ENCODE data around the gene LHFPL3. TPM values are rescaled to one million over a fixed set of nuclear protein-coding genes. Genes with fewer than 3 reads are reported as not detected.
A peak's percentile ranks its signal among the peaks of the same experiment; 100 is the strongest.
"Not testable (repeated sequence)": the region's sequence is repeated elsewhere in the genome, so short reads cannot be mapped to it uniquely, and the experiment has no call there.

The LHFPL3 gene
- total RNA-seq, 6 experiments from 2014 or later: not detected

- no peaks in the 10 kb centered on the region for H3K27me3 ChIP-seq
- no peaks in the 10 kb centered on the region for H3K9me3 ChIP-seq
- ATAC-seq: no peak
- no peak for DNase-seq
- intact Hi-C loops (cut with DNase I): no loop called here
- no peak for TF ChIP-seq CTCF (IDR thresholded peaks at IDR 0.05)
- TF ChIP-seq POLR2A (IDR thresholded peaks at IDR 0.05): no peak
- no peaks in the 10 kb centered on the region for H3K36me3 ChIP-seq
- 78% methylated on average over 2 of the region's 2 CpGs for WGBS (ENCODE audit: insufficient coverage, low coverage, low lambda C conversion rate, missing lambda C conversion rate)
- H3K27ac ChIP-seq: no peak overlapping the region
- H3K4me3 ChIP-seq: no peak overlapping the region
- no peaks in the 10 kb centered on the region for H3K4me1 ChIP-seq
Measured at GRCh38 chr7:104909096-104909495, 580.7 kb downstream of the LHFPL3 start.

- WGBS (ENCODE audit: insufficient coverage, low coverage, low lambda C conversion rate, missing lambda C conversion rate): 67% methylated on average over 1 of the region's 2 CpGs
- Histone ChIP-seq H3K27me3 (no peaks in the 10 kb centered on the region), H3K36me3 (no peaks in the 10 kb centered on the region), H3K4me3 (no peak overlapping the region), H3K27ac (no peak overlapping the region), H3K9me3 (no peaks in the 10 kb centered on the region), H3K4me1 (no peaks in the 10 kb centered on the region)
- DNase-seq (no peak), ATAC-seq (no peak)
- intact Hi-C loops (cut with DNase I): no loop called here
- TF ChIP-seq CTCF (IDR thresholded peaks at IDR 0.05) (no peak), POLR2A (IDR thresholded peaks at IDR 0.05) (no peak)
Measured at GRCh38 chr7:104914421-104914820, 586.0 kb downstream of the LHFPL3 start.

GRCh38 chr7:104921596-104921995, 593.2 kb downstream of the LHFPL3 start:
- Histone ChIP-seq H3K4me3 (no peak overlapping the region), H3K27me3 (no peaks in the 10 kb centered on the region), H3K36me3 (no peaks in the 10 kb centered on the region), H3K27ac (no peak overlapping the region), H3K4me1 (peaks cover 0 to 12% (median 0%) of the 10 kb centered on the region in 4 donors), H3K9me3 (no peaks in the 10 kb centered on the region)
- ATAC-seq: no peak
- intact Hi-C loops (cut with DNase I): no loop called here
- no CpG with 5 or more reads among the region's 2 CpGs for WGBS (ENCODE audit: insufficient coverage, low coverage, low lambda C conversion rate, missing lambda C conversion rate)
- no peak for DNase-seq
- TF ChIP-seq CTCF (IDR thresholded peaks at IDR 0.05): no peak
- no peak for TF ChIP-seq POLR2A (IDR thresholded peaks at IDR 0.05)

GRCh38 chr7:104922182-104923009, 594.0 kb downstream of the LHFPL3 start:
- DNase-seq (no peak), ATAC-seq (peak in 2 of 4 donors; percentile 13 to 37)
- 56% methylated on average over 5 of the region's 5 CpGs for WGBS (ENCODE audit: insufficient coverage, low coverage, low lambda C conversion rate, missing lambda C conversion rate)
- H3K9me3 ChIP-seq: no peaks in the 10 kb centered on the region
- intact Hi-C loops (cut with DNase I): no loop called here
- H3K27ac ChIP-seq: no peak overlapping the region
- H3K4me3 ChIP-seq: no peak overlapping the region
- no peak for TF ChIP-seq POLR2A (IDR thresholded peaks at IDR 0.05)
- H3K4me1 ChIP-seq: peaks cover 0 to 12% (median 0%) of the 10 kb centered on the region in 4 donors
- H3K27me3 ChIP-seq: no peaks in the 10 kb centered on the region
- H3K36me3 ChIP-seq: no peaks in the 10 kb centered on the region

- H3K27ac ChIP-seq: no peak overlapping the region
- no peaks in the 10 kb centered on the region for H3K27me3 ChIP-seq
- no peaks in the 10 kb centered on the region for H3K9me3 ChIP-seq
- DNase-seq (peak; percentile 66 to 75 (median 70)), ATAC-seq (peak; percentile 94 to 96 (median 95))
- H3K4me1 ChIP-seq: peaks cover 0 to 12% (median 0%) of the 10 kb centered on the region in 4 donors
- TF ChIP-seq CTCF (IDR thresholded peaks at IDR 0.05): peak; percentile 71 to 82 (median 76)
- TF ChIP-seq POLR2A (IDR thresholded peaks at IDR 0.05): no peak
- WGBS (ENCODE audit: insufficient coverage, low coverage, low lambda C conversion rate, missing lambda C conversion rate): 14% methylated on average over 3 of the region's 4 CpGs
- intact Hi-C loops (cut with DNase I): no loop called here
- H3K4me3 ChIP-seq: no peak overlapping the region
- H3K36me3 ChIP-seq: no peaks in the 10 kb centered on the region
Measured at GRCh38 chr7:104923010-104923421, 594.6 kb downstream of the LHFPL3 start.

- H3K27me3 ChIP-seq; intact Hi-C loops (cut with DNase I); H3K36me3 ChIP-seq; H3K4me3 ChIP-seq; H3K27ac ChIP-seq; ATAC-seq; DNase-seq; H3K9me3 ChIP-seq: not testable (repeated sequence)
- H3K4me1 ChIP-seq: peaks cover 0 to 12% (median 0%) of the 10 kb centered on the region in 4 donors
- WGBS (ENCODE audit: insufficient coverage, low coverage, low lambda C conversion rate, missing lambda C conversion rate): 88% methylated on average over 5 of the region's 5 CpGs
Measured at GRCh38 chr7:104926189-104926588, 597.8 kb downstream of the LHFPL3 start.

Data from right lobe of liver (tissue), 6 donors.